ENCODE measurements around the gene PRDM16. TPM values are rescaled to one million over a fixed set of nuclear protein-coding genes. Genes with fewer than 3 reads are reported as not detected.
A peak's percentile ranks its signal among the peaks of the same experiment; 100 is the strongest.

PRDM16 gene
- total RNA-seq, 2 donors from 2014 or later = not detected

GRCh38 chr1:3477241-3477995 lies 408.4 kb downstream of the PRDM16 start:
- H3K9me3 Mint-ChIP-seq = no peaks in the 10 kb centered on the region
- H3K36me3 Mint-ChIP-seq (ENCODE audit: low read depth) = no peaks in the 10 kb centered on the region
- no peak for ATAC-seq (replicated peaks)
- no peaks in the 10 kb centered on the region for H3K27me3 Mint-ChIP-seq
- H3K27ac Mint-ChIP-seq = no peak overlapping the region
- no peaks in the 10 kb centered on the region for H3K4me1 Mint-ChIP-seq
- no peak overlapping the region for H3K4me3 Mint-ChIP-seq

GRCh38 chr1:3478187-3478586 lies 409.2 kb downstream of the PRDM16 start:
- Mint-ChIP-seq H3K36me3 (ENCODE audit: low read depth) (no peaks in the 10 kb centered on the region), H3K4me1 (no peaks in the 10 kb centered on the region), H3K27me3 (no peaks in the 10 kb centered on the region), H3K9me3 (no peaks in the 10 kb centered on the region), H3K27ac (no peak overlapping the region), H3K4me3 (no peak overlapping the region)
- no peak for ATAC-seq (replicated peaks)

GRCh38 chr1:3479511-3480368 lies 410.7 kb downstream of the PRDM16 start:
- H3K9me3 Mint-ChIP-seq = no peaks in the 10 kb centered on the region
- no peak overlapping the region for H3K27ac Mint-ChIP-seq
- H3K4me1 Mint-ChIP-seq = no peaks in the 10 kb centered on the region
- H3K36me3 Mint-ChIP-seq (ENCODE audit: low read depth) = no peaks in the 10 kb centered on the region
- no peak overlapping the region for H3K4me3 Mint-ChIP-seq
- H3K27me3 Mint-ChIP-seq = no peaks in the 10 kb centered on the region
- no peak for ATAC-seq (replicated peaks)

DNA sequence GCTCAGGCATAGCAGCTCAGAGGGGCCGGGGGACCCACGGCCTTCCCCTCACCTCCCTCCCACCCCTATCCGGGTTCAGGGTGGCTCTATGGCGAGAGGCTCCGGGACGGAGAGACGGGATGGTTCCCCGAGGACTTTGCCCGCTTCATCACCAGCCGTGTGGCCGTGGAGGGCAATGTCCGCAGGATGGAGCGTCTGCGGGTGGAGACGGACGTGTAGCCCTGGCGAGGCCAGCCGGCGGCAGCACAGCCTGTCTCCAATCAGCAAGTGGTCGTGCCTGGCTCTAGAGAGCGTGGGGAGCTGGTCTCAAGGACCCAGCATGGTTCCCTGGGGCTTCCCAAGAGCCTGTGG lies 411.3 kb downstream of the PRDM16 start:
- Mint-ChIP-seq H3K9me3 (no peaks in the 10 kb centered on the region), H3K36me3 (ENCODE audit: low read depth) (no peaks in the 10 kb centered on the region)

DNA sequence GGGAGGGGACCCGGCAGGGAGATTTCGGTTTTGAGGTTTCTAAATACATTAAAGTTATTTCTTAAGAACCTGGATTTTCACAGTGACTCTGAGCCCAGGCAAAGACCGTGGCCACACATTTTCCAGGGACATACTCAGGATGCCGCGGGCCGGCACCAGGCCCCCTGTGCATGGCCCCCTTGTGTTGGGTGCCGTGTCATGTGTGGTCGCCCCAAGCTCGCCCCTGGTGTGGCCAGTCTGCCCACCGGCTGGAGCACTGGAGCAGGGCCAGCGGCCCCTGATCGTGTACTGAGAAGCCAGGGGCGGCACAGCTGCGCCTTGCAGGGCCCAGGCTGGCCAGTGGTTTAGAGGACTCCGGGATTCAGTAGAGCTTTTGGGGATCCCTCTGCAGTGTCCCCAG lies 412.0 kb downstream of the PRDM16 start:
- H3K9me3 Mint-ChIP-seq = no peaks in the 10 kb centered on the region
- no peak overlapping the region for H3K27ac Mint-ChIP-seq
- no peak for ATAC-seq (replicated peaks)
- no peaks in the 10 kb centered on the region for H3K36me3 Mint-ChIP-seq (ENCODE audit: low read depth)
- H3K27me3 Mint-ChIP-seq = no peaks in the 10 kb centered on the region
- no peaks in the 10 kb centered on the region for H3K4me1 Mint-ChIP-seq
- H3K4me3 Mint-ChIP-seq = no peak overlapping the region

More for the DNA sequence above, 411.3 kb downstream of the PRDM16 start:
- no peak overlapping the region for H3K4me3 Mint-ChIP-seq
- no peaks in the 10 kb centered on the region for H3K4me1 Mint-ChIP-seq
- H3K27ac Mint-ChIP-seq = no peak overlapping the region
- H3K27me3 Mint-ChIP-seq = no peaks in the 10 kb centered on the region
- no peak for ATAC-seq (replicated peaks)

GRCh38 chr1:3481836-3482375 lies 412.9 kb downstream of the PRDM16 start:
- ATAC-seq (replicated peaks) = no peak
- H3K27me3 Mint-ChIP-seq = no peaks in the 10 kb centered on the region
- H3K36me3 Mint-ChIP-seq (ENCODE audit: low read depth) = no peaks in the 10 kb centered on the region
- no peaks in the 10 kb centered on the region for H3K4me1 Mint-ChIP-seq
- H3K27ac Mint-ChIP-seq = no peak overlapping the region
- H3K4me3 Mint-ChIP-seq = no peak overlapping the region
- no peaks in the 10 kb centered on the region for H3K9me3 Mint-ChIP-seq

- Mint-ChIP-seq H3K27ac (no peak overlapping the region), H3K4me1 (no peaks in the 10 kb centered on the region), H3K4me3 (no peak overlapping the region), H3K36me3 (ENCODE audit: low read depth) (no peaks in the 10 kb centered on the region), H3K27me3 (no peaks in the 10 kb centered on the region), H3K9me3 (no peaks in the 10 kb centered on the region)
- ATAC-seq (replicated peaks) = peak; percentile 50
Measured at GRCh38 chr1:3482378-3482849, 413.4 kb downstream of the PRDM16 start.

GRCh38 chr1:3483380-3483779 lies 414.4 kb downstream of the PRDM16 start:
- Mint-ChIP-seq H3K9me3 (no peaks in the 10 kb centered on the region), H3K27me3 (no peaks in the 10 kb centered on the region), H3K36me3 (ENCODE audit: low read depth) (no peaks in the 10 kb centered on the region), H3K4me1 (no peaks in the 10 kb centered on the region), H3K27ac (no peak overlapping the region), H3K4me3 (no peak overlapping the region)
- no peak for ATAC-seq (replicated peaks)

GRCh38 chr1:3483801-3484444 lies 414.9 kb downstream of the PRDM16 start:
- no peak overlapping the region for H3K27ac Mint-ChIP-seq
- peaks cover 4% of the 10 kb centered on the region for H3K9me3 Mint-ChIP-seq
- no peaks in the 10 kb centered on the region for H3K4me1 Mint-ChIP-seq
- no peak overlapping the region for H3K4me3 Mint-ChIP-seq
- H3K27me3 Mint-ChIP-seq = no peaks in the 10 kb centered on the region
- no peaks in the 10 kb centered on the region for H3K36me3 Mint-ChIP-seq (ENCODE audit: low read depth)
- ATAC-seq (replicated peaks) = peak; percentile 26

- no peak overlapping the region for H3K4me3 Mint-ChIP-seq
- H3K27me3 Mint-ChIP-seq = no peaks in the 10 kb centered on the region
- ATAC-seq (replicated peaks) = no peak
- H3K9me3 Mint-ChIP-seq = peaks cover 6% of the 10 kb centered on the region
- H3K4me1 Mint-ChIP-seq = no peaks in the 10 kb centered on the region
- no peaks in the 10 kb centered on the region for H3K36me3 Mint-ChIP-seq (ENCODE audit: low read depth)
- no peak overlapping the region for H3K27ac Mint-ChIP-seq
Measured at GRCh38 chr1:3485016-3485415, 416.0 kb downstream of the PRDM16 start.

Other genes with a start within 250 kb of the PRDM16 start
- not detected for gene ACTRT2, start 47.7 kb upstream of the PRDM16 start, total RNA-seq

Data from activated T-helper 17 cell treated with anti-CD3 and anti-CD28 coated beads, Interleukin-2, amount 50 U/mL, for 72 hours (primary cell).